HG02973 (cell line): ENCODE measurements around the gene RNF217.

Experiments
- ATAC-seq: cut with Tn5 transposase; IDR thresholded peaks from one replicate; pipeline ENCODE4 v1.9.1; 2021; ENCODE audit warnings: moderate library complexity; ENCODE audit not compliant: unreplicated experiment

The RNF217 gene

DNA sequence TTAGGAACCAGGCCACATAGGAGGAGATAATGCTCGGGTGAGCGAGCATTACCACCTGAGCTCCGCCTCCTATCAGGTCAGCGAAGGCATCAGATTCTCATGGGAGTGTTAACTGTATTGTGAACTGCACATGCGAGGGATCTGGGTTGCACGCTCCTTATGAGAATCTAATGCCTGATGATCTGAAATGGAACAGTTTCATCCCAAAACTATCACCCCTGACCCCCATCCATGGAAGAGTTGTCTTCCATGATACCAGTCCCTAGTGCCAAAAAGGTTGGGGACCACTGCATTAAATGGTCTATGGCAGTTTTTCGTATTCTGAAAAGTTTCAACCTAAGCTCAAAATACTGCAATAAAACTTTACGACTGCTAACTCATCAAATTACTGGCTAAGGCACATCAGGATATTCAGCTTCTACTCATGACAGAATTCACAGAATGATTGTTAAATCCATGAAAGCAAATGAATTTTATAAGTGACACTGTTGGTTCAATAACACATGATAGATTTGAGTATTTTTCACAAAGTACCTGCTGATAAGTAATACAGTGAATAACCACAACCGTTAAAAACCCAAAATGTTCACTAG is 25.9 kb downstream of the RNF217 start:
- no peak for ATAC-seq

DNA sequence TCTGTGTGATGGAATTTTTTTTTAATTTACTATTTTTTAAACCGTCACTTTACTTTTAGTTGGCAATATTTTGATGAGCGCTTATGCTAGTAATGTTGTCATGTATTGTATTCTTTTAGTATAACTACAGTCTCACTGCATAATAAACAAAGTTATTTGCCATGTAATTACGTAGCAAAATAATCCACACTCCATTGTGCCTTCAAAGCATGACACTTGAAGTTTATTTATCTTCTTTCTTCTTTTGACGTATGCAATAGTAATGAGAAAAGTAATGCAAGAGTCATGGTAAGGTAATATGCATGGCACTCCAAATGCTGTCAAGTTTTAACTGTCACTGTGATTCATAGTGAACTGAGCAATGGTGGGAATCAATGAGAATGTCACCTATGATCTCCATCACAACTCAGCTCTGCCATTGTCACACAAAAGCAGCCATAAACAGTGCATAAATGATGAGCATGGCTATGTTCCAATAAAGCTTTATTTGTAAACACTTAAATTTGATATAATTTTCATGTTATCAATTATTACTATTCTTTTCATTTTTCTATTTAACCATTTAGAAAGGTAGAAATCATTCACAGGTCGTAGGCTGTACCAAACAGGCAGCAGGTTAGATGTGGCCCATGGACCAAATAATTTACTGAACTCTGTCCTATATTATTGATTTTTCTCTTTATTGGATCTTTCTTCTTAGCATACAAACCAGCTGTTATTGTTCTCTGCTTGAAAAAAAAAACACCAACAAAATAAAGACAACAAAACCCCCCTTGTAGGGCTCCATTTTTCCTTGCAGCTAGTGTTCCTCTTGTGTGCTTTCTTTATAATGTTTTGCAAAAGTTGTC is 27.1 kb downstream of the RNF217 start:
- ATAC-seq, result no peak

DNA sequence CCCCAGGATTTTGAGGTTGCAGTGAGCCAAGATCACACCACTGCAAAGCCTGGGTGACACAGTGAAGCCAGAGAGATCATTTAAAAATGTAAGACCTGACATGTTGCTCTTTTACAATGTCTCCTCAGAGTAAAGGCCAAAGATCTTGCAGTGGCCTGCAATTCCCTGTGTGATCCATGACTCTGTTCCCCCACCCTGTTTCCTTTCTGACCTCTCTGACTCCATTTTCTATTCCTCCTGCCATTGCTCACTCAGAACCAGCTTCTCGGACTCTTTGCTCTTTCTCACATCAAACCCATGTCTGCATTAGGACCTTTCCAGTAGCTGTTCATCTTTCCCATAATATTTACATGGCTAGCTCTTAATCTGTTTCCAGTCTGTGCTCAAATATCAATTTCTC is 28.8 kb downstream of the RNF217 start:
- ATAC-seq, result no peak

DNA sequence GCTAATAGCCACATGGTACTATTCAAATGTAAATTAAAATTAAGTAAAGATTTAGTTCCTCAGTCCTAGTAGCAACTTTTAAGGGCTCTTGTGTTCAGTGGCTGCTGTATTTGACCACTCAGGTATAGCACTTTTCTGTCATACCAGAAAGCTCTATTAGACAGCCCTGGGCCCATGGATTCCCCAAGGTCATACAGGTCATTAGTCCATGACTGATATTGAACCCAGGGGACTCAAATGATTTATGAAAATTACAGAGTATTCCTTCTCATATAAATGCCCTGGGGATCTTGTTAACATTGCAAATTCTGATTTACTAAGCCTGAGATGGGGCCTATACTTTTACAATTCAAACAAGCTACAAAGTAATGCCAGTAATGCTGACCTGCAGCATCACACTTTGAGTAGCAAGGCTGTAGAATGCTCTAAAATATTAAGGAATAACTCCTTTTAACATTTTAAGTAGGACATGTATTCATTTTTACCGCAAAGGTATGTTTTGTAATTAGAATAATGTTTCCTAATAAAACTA is 29.6 kb downstream of the RNF217 start:
- ATAC-seq, result no peak

DNA sequence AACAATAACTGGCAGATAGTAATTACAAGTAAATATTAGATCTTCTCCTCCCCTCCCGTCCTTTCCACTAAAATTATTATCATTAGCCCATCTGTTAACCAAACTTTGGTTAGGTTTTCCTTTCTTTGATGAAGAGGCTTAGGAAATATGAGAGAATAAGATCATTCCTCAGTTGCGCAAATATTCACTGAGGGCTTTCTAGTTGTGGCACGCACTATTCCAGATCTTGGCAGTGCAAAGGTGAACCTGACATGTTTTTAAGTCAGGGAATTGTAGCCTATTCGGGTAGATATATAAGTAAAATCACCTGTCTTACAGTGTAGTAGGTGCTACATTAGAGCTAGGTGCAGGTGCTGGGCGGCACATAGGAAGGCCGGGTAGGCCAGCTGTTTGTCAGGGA is 31.1 kb downstream of the RNF217 start:
- no peak for ATAC-seq

DNA sequence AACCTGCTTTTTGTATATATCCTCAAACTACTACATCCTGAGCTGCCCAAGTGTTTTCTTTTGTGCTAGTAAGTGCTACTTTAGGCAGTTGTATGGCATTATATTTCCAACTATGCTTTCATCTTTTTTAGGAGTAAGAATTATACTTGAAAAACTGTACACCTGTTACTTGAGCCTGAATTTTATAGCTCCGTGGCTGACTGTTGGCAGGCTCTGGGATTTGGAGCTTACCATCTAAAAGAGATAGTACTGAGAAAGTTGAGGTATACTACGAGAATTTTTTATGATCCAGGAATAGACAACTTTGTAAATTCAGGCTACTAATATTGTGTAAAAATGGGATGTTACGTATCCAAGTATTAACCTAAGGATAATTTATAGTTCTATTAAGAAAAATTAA is 32.4 kb downstream of the RNF217 start:
- no peak for ATAC-seq

DNA sequence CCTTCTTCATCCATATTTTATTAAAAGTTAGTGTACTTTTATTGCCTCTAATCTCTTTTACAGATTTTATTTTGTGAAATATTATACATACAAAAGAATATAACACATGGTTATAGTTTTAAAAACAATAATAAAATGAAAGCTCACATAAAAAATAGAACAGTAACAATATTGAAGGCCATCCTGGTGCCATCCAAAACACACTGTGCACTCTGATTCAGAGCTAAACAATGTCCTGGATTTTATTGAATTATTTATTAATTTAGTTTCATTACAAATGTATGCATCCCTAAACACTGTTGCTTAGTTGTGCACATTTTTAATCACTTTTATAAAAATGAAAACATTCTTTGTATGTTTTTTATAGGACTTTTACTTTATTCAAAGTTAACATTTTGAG is 32.9 kb downstream of the RNF217 start:
- ATAC-seq, result no peak

DNA sequence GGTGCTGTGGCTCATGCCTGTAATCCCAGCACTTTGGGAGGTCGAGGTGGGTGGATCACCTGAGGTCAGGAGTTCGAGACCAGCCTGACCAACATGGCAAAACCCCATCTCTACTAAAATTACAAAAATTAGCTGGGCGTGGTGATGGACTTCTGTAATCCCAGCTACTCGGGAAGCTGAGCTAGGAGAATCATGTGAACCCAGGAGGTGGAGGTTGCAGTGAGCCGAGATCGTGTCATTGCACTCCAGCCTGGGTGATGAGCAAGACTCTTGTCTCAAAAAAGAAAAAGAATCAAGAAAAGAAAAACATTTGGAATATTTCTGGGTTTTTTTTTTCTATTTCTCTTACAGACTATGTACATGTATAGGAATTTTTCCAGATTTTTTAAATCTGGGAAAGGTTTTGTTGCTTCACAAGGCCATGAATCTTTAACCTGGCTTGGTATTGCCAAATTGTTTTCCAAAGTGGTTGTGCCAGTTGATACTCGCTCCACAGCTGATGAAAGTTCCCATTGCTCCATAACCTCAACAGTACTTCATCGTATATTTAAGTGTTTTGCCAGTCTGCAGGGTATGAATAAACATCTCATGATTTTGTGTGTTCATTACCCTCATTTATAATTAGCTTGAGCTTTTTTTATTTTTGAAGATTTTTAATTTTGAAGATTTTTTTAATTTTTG is 33.5 kb downstream of the RNF217 start:
- ATAC-seq, result no peak

DNA sequence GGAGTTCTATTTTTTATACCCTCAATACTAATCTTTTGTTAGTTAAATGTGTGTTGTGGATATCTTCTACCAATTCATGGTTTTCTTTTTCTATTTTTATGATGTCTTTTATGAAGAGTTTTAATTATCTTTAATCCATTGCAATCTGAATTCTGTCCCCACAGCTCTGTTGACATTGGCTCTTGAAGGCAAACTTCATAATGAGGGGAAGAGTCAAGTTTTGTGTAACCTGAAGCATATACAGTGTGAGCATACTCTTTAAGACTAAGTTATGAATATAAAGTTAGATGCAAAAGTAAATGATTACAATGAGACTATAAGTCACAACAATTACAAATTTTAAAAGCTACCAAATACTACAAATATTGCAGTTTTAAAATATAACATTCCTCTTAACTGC is 34.2 kb downstream of the RNF217 start:
- no peak for ATAC-seq

DNA sequence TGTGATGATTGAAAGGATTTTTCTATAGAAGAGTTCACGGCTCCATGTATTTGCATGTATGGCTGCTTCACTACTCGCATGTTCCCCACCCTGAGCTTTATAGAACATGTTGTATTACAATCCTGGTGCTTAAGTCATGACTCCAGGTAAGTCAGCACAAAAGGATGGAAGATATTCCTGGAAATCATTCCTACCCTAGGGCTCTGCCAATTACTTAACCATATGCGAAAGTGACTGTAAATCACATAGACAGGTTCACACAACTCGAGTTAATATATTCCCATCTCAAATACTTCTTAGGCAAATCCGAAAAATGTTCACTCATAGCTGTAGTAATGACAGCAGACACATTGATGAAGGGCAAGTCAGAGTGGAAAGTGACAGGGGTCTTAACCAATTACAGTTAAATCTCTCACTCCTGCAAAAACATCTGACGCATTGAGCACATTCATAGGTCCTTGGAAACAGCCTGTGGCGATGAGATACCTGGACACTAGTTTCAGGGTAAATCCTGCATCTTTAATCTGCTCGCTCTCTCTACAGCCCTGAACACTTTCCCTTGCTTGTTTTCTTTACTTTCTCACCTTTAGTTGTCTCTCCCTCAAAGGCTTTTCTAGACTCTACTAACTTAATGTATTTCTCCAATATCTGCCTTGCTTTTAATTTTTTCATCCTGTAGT is 35.1 kb downstream of the RNF217 start:
- no peak for ATAC-seq

DNA sequence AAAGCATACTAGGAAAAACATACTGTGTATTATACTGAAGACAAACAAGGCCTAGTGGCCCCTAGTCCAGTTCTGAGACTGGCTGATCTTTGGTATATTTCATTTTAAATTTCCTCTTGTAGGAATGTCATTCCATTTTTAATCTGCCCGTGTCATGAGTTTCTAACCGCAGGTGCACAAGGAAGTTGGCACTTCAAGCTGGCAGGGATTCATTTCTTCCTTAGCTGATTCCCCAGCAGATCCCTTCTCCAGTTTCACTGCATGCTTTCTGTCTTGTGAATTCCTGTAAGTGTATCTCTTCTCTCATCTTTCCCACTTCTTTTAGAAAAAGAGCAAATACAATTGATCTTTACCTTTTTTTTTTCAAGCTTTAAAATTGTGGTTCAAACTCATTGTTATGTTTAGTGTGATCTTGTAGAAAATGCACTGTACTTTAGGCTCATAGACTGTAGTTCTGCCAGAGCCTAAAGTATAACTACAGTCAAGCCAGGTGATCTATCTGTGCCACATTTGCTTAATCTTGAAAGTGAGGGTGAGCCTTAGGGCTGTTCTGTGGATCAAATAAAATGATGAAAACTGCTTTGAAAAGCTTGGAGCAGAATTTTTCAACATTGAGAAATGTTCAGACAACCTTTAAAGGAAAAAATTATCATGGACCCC is 37.0 kb downstream of the RNF217 start:
- no peak for ATAC-seq

DNA sequence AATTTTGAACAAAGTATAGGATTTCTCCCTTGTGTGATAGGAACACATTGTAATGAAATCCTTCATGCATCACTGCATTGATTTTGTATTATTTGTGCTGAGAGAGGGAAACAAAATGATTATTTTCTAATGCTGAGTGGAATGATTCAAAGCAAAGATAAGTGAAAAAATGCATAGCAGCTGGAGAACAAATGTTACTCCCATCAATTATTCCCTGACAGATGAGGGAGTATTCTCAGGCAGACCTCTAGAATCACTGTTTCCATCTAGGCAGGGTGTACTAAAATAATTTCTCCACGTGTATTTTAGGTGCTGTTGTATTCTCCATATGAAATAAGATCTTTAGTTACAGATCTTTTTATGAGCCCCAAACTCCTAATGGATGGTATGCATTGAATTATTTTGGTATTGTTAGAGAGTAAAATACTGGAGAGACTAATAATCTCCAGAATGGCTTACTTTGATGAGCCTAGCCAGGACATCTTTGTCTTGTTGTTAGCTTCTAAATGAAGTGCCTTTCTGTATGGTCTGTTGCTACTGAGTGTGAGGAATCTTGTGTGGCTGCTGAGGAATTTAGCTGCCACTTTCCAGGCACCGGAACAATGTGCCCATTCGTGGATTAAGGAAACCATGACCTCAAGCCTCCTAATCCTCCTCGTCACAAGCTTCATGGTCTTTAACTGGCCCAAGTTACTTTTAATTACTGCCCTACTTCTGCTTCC is 39.6 kb downstream of the RNF217 start:
- no peak for ATAC-seq

DNA sequence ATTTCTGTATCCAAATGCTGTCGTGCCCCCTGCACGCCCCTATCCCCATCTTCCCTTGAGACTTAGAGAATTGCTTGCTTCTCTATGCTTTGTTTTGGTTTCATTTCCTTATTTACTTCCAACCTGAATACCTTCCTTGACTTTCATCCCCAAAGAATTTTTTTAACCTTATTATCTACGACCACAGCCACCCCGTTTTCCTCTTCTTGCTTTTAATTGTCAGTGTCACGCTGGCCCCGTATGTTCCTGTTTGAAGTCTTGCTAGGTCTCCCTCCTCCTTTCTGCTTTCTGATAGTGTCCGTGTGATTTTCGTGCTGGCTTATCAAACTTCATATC is 40.1 kb downstream of the RNF217 start:
- no peak for ATAC-seq

DNA sequence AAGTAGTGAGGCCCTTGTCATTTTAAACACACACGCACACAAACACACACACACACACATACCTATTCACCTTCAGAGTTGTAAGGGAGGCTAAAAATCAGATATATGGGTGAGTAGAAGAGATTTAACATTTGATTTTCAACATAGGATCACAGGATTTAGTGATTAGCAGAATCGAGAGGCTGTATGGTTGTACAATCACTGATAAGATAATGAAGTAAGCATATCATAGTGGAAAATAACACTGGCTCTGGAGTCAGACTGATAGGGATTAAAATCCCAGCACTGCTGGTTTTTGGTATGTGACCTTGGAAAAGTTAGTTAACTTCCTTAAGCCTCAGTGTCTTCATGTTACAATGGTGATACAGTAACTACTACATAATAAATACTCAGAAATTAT is 40.8 kb downstream of the RNF217 start:
- ATAC-seq, result no peak

DNA sequence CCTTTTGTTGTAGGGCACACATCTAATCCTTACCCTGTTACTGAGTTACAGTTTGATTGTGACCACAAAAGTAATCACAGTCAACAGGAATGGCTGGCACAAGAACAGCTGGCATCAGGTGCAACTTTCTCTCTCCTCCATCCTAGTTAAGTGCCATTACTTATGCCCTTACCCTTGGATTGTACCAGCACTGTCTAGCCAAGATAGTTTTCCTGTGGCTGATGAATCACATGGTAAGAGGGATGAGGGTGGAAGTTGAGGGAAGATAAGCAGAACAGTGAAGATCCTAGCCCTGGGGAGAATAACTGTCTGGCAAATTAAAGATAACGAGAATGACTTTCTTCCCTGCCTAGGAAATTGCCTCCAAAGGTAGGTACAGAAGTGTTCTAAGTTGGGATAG is 42.0 kb downstream of the RNF217 start:
- no peak for ATAC-seq

DNA sequence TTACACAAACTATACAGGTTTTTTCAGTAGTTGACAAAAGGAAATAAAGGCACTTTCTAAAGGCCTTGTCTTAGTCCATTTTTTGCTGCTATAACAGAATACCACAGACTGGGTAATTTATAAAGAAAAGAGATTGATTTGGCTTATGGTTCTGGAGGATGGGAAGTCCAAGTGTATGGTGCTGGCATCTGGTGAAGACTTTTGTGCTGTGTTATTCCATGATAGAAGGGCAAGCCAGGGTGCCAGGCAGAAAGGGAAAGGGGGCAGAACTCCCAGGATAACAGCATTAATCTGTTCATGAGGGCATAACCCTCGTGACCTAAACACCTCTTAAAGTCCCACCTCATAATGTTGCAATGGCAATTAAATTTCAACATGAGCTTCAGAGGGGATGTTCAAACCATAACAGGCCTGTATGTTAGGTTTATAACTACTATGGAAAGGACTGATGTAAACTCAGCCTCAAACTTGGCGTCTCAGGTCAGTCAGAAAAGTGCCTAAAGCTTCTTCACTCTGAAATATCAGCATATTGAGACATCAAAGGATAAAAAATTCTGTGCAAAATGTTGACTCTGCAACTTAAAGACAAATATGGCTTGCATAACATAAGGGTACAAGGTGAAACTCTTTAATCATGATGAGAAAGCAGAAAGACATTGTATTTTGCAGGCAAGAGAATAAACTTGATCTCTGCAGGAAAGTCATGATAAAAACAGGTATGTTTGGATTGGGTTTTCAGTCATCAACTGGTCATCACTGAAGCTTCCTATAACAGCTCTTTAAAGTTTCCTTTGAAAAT is 42.8 kb downstream of the RNF217 start:
- no peak for ATAC-seq

DNA sequence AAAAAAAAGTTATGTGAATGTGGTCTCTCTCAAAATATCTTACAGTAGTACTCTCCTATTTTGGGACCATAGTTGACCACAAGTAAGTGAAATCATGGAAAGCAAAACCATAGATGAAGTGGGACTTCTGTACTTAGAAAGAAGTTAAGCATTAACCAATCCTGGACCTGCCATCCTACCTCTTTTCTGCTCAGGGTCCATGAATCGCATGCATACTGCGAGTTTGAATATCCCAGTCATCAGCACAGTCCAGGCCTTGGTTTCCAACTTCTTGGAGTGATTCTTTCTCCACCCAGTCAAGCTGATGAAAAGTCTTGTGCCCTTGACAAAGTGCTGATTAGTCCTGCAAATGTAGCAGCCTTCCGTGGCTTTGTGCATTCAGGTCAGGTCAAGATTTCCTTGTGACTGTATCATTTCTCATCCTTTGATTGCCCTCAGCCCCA is 46.0 kb downstream of the RNF217 start:
- ATAC-seq, result no peak

DNA sequence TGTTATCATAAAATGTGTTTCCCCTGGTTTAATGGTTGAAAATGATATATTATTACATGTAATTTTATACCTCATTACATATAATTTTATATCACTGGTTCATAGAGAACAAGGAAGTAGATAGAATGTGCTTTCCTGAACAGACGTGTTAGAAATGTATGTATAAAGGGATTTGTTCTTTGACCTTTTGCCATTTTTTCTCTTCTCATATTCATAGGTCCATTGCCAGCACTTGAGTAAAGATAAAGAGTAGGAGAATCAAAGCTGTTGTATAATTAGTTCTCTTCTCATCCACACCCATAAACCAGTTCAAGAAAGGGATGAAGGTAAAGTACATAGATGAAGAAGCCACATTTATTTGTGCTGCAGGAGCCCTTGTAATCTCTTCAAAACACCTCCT is 46.7 kb downstream of the RNF217 start:
- no peak for ATAC-seq

DNA sequence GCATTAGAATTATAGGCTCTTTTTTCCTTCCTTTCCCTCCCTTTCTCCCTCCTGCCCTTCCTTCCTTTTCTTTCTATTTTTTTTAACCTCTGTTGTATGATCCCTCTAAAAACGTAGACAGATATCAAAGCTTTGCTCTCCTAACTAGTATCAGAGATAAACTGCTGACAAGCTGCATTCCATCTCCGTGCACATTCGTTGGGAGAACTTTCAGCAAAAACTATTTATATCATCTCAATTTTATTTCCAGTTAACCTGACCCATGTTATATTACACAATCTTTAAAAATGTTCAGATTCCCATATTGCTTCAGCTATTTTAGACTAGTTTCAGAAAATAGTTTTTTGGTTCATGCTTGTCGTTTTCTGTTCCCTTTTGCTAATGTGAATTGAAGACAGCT is 47.3 kb downstream of the RNF217 start:
- ATAC-seq, result no peak
